ENCODE results near the gene GID8.

Gene GID8

DNA sequence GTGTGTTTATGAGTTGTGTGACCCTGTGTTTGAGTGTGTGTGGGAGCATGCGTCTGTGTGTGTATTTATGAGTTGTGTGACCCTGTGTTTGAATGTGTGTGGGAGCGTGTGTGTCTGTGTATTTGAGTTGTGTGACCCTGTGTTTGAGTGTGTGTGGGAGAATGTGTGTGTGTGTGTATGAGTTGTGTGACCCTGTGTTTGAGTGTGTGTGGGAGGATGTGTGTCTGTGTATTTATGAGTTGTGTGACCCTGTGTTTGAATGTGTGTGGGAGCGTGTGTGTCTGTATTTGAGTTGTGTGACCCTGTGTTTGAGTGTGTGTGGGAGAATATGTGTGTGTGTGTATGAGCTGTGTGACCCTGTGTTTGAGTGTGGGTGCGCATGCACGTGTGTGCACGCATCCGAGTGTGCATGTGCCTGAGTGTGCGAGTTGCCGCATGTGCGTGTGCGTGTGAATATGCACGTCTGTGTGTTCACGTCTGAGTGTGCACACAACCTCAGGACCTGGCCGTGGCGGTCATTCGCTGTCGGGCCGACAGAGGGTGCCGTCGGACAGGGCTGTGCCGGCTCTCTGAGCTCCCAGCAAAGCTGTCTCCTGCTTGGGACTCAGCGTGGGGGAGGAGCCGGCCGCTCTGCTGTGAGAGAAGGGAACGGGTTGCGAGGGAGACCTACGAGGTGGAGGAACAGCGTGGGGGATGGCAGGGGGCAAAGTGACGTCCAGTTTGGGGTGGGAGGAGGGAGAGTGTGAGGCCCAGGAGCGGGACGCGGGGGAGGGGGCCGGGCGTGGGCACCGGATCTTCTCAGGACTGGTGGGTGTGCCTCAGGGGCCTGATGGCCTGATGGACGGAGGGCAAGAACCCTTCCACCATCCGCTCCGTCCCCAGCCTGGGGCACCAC is 34.2 kb downstream of the GID8 start:
- DNase-seq = peak; percentile 90 to 92

DNA sequence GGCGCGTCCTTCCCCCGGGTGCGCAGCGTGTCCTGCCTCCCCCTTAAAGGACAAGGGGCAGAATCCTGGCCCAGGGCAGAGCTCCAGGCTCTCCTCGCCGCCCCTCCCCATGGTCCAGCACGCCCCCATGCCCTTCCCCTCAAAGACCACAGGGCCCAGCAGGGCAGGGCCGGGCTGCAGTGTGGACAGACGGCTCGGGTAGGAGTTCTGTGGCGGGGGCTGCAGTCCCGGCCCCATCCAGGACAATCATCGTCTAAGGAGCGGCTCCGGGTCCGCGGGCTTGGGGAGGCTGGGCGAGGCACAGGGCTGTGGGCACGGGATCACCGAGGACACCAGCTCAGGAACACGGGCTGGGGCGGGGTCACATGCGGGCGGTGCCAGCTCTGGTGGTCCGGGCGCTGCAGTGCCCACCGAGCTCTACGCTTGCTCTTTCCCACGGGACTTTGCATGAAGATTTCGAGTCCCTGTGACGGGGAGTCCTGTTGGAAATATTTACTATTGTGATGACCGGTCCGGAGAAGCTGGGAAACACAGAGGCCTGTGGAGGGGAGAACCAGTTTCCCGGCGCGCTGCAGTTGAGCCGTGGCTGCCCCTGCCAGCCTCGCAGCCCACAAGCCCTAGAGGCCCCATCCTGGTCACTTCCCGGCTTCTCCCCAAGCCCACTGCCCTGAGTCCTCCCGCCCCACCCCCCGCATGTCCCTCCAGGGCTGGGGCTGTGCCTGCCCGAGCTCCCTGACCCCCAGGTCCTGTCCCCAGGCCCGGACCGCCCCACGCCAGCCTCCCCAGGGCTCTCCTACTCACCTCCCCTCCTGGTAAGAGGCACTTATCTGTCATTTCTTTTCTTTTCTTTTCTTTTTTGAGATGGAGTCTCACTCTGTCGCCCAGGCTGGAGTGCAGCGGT is 35.1 kb downstream of the GID8 start:
- no peak for DNase-seq

DNA sequence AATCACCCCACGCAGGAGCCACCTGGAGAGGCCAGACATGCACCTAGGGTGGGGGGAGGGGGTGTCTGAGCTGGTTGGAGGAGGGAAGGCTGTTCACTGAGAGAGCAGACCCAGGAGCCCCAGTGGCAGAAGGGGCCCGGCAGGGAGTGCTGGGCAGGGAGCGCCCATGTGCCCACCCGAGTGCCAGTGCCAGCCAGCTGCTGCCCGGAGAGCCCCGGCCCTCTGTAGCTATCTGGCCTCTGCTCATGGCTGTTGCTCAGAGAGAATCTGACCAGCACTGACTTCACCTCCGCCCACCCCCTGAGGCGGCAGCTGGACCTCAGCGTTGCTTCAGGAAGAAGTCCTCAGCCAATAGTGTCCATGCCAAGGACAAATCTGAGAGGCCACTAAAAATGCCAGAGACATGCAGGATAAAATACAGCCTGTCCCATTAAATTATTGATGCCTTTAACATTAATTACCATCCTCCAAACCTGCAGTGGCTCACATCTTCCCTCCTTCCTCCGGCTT is 37.4 kb downstream of the GID8 start:
- no peak for DNase-seq

DNA sequence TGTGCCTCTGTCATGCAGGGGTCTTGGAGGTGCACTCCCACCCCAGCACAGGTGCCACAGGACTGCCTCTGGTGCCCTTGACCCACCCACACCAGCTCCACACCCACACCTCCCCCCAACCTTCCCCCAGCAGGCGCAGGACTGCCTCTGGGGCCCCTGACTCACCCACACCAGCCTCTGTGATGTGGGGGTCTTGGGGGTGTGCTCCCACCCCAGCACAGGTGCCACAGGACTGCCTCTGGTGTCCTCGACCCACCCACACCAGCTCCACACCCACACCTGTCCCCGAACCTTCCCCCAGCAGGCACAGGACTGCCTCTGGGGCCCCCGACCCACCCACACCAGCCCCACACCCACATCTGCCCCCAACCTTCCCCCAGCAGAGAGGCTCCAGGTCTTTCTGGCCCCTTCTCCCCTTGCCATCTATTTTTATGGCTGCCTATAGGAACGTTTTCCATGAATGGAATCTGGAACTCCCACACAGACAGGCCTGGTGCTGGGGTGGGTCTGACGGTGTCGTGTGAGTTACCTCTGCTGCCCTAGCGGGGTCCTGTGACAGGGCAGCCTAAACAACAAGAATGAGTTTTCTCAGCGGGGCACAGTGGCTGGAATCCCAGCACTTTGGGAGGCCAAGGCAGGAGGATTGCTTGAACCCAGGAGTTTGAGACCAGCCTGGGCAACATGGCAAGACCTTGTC is 38.0 kb downstream of the GID8 start:
- DNase-seq = no peak

DNA sequence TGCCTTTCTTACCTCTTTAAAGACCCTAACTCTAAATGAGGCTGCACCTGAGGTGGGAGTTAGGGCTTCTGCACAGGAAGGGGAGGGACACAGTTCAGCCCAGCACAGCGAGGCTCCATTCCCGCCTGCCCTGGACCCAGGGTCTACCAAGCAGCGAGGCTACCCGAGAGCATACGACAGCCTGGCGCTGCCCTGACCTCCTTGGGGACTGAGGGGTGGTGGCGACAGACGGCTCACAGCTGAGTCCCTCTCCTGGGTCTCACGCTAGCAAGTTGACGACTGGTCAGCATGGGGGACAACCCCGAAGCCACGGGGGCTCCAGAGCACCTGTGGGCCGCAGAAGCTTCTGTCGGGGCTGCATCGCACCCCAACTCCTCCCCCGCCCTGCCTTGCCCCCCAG is 38.9 kb downstream of the GID8 start:
- DNase-seq = no peak

DNA sequence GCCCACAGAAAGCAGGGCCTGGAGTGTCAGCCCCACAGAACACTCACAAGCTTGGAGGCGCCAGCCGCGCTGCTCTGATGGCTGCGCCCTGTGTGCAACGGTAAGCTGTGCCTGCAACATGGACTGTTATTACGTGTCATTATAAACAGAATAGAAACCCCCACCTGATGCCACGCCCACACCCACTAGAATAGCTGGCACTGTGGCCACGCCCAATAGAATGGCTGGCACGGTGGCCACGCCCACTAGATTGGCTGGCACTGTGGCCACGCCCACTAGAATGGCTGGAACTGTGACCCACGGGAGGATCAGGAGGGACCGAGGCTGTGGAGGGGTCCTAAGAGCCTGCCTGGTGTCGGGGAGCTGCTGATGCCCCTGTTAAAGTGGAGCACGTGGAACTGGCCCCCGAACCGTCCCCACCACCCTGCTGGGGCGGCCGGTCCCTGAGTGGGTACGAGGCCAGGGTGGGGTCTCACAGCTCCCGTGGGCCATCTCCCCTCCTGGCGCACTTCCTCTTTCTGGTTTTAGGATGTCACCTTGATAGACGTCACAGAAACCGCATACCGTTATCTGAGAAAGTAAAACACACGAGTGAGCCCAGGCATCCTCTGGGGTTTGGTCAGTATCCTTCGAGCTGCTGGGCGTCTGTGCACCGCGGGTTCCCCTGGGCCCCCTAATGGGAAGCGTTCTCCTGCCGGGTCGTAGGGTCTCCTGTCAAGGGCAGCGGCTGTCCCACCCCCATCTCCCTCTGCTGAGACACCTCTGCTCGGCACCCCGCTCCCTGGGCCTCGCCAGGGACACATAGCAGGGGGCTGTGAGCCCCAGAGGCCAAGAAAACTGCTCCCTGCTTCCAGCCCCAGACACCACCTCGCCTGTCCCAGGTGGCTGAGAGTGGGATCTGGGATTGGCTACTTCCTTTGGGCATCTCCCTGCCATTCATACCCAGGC is 39.9 kb downstream of the GID8 start:
- DNase-seq = peak in 1 of 2 experiments; percentile 30

DNA sequence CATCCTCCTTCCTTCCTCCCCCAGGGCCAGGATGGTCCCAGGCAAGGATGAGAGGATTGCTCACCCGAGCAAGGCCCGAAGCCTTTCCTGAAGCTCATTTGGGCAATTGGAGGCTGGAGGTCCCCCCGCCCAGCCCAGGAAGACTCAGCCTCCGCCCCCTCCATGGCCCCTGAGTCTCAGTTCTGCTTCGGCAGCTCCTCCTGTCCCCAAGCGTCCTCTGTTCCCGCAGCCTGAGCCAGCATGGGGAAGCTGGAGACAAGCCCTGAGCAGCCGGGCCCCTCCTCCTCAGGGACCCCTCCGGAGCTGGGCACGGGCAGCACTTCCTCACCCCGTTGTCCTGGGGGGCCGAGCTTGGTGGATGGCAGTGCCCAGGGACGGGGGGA is 40.6 kb downstream of the GID8 start:
- DNase-seq = no peak

DNA sequence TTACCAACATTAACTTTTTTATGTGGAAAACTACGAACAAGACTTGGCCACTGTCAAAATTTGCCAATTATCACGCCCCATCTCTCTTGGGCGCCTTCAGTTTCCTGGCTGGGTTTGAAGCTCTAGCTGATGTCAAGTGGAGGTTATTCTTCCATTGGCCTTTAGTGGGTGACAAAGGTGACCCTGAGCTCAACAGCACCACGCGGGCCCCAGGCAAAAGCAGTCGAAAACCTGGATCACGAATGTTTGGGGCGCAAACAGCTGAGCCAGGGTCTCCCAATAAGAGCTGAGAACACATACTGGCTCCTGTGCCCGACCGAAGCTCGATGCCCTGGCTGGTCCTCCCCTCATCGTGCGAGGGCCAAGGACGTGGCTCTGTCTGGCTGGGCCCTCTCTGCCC is 41.4 kb downstream of the GID8 start:
- DNase-seq = no peak

DNA sequence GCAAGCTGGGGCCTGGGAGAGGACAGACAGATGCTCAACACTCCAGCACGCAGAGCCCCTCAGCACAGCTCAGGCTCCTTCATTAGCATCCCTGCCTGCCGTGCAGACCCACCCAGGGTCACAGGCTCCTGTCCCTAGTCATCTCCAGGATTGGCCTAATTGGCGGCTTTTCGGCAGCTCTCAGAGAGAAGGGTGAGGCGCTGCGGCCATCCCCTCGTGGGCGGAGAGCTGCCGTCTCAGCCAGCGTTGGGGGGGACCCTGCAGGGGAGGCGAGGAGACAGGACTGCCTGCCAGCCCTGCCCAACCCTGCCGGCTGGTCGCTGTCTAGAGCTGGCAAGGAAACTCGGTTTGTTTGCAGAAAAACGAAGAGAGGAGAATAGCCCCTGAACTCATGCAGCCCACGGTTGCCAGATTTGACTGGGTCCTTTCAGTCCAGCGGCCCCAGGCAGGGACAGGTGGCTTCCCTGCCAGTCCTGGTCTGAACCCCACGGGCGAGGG is 42.0 kb downstream of the GID8 start:
- DNase-seq = no peak

DNA sequence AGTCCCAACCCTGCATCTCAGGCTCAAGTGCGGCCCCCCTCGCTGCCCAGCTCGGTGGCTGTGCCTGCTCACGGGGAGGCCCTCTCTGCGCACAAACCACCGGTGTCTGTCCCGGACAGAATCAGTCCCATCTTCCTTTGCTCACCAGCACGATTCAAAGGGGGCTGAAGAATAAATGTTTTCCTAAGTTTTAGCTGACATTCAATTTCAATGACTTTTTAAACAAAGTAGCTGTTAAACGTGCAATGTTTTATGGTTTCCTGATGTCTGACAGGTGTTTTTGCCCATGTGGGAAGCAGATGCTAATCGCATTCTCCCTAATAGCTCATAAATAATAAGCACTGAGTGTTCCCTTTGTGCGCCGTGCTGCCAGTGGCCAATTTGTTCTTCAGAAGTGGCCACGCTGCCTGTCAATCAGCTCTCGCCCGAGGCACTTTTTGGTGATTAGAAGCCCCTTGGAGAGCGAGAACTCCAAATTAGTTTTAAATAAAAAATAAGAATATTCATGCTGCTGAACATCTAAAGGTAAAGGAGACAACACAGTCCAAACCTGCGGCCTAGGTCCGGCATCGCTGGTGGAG is 42.5 kb downstream of the GID8 start:
- DNase-seq = no peak

DNA sequence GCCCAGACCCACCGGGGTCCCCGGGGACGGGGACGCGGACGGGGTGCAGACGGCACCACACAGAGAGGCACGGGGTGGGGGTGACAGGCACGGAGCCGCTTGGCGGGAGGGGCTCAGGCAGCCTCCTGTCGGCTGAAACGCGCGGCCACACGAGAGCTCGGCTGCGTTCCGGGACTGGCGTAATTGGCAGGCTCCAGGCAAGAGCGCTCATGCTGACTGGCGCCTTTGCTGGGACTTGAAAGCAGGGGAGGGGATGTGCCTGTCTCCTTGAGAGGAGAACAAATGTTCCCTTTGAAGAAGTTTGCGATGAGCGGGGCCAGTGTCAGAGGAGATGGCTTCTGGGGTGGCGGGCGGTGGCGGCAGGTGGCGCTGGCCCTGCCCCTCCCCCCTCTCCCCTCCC is 43.0 kb downstream of the GID8 start:
- DNase-seq = no peak

DNA sequence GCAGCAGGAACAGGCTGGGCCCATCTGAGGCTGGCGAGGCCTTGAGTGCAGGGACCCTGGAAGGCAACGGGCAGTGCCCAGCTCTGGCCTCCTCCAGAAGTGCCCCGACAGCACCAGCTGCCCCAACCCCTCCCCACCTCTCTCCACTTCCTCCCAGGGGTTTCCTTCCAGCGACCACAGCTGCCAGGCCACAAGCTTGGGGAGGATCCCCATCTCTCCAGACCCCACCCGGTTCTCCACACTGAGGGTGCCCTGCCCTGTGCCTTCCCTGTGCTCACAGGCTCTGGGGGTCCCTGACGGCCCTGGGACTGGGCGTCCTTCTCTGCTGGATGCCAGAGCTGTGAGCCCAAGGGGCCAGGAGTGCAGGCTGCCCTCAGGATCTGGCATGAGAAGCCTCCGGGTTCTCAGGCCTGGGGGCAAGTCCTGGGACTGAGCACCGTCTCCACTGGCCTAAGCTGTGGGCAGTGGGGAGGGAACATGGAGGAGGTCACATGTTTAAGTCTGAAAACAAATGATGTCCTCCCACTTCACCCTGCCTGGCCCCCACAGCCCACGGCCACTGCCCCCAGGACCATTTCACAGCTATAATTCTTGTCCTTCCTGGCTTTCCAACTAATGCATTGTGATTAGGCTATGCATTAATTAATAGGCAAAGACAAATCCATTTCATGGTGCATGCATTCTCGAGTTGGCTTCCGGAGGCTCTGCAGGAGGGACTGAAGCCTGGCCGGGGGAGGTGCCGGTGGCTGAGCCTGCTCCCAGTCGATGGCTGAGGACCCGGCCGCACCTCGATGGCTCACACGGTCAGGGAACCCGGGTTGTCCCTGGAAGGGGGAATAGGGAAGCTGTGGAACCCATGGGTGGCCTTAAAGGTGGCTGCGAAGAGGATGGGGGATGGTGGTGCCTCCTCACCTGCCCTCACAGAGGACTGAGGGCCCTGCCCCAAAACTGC is 44.5 kb downstream of the GID8 start:
- no peak for DNase-seq

DNA sequence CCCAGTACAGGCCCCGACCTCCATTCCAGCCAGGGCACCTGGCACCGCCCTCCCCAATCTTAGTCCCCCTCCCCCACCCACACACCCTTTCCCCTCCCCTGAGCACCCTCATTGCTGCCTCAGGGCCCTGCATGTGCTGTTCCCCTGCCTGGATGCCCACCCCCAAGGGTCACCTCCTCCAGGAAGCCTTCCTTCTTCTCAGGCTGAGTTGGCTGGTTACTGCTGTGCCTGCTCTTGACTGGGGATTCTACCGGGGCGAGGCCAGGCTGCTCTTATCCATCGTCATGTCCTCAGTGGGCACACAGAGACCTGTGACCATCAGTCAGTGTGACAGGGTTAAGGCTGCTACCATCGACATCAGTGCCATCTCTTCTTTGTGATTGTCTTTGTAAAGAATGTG is 45.3 kb downstream of the GID8 start:
- no peak for DNase-seq

DNA sequence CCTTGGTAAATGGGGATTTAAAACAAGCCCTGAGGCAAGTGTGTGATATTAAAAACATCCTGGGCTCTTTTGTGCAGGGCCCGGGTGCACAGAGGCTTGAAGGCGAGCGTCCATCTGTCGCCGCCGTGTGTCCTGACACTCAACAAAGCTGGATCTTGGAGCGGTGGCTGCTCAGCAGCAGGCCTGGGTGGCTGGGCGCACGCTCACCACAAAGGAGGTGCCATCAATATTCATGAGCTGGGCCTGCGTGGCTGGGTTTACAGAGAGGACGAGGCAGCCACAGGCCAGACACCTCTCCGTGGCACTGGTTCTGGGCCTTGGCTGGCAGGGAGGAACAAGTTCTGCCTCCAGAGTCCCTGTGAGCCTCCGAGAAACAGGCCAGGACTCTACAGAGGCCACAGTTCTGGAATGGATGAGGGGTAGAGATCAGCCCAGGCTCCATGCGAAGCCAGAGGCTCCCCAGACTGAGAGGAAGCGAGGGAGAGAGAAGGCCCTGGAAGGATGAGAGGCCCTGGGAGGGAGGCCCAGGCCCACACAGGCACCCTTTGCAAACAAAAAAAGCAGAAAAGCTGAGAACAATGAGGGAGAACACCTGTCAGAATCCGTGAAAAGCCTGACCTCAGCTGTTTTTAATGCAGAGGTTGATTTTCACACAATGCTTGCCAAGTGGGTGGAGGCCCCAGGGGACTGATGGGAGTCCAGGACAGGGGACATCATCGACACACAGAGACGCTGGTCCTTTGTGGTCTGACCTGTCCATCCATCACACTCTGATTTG is 46.9 kb downstream of the GID8 start:
- peak; percentile 46 to 49 for DNase-seq

DNA sequence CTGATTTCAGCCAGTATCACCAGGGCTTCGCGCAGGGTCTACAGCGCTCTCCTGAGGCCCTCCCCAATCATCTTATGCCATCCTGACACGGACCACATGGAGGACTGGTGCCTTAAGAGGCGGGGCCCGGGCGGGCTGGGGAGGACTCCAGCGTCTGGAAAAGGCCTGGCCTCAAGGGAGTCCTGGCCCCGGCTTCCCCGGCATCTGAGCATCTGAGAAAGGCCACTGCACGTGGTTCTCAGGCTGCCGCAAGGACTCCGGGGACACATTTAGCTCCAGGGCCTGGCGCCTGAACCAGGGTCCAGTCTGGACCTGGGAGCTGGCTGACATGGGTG is 47.5 kb downstream of the GID8 start:
- DNase-seq = no peak

DNA sequence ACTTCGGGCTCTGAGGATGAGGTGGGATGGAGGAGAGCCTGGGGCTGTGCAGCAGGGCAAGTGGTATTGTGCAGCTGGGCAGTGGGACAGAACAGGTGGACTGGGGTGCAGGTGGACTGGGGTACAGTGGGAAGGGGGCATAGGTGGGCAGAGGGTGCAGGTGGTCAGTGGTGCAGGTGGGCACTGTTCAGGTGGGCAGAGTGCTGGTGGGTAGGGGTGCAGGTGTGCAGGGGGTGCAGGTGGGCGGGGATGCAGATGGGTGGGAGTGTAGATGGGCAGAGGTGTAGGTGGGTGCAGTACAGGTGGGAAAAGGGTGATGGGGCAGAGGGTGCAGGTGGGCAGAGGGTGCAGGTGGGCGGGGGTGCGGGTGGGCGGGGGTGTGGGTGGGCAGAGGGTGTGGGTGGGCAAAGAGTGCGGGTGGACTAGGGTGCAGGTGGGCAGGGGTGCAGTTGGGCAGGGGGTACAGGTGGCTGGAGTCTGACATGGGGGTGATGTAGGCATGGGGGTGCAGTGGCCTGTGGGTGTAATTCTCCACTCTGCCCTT is 48.4 kb downstream of the GID8 start:
- DNase-seq = no peak

DNA sequence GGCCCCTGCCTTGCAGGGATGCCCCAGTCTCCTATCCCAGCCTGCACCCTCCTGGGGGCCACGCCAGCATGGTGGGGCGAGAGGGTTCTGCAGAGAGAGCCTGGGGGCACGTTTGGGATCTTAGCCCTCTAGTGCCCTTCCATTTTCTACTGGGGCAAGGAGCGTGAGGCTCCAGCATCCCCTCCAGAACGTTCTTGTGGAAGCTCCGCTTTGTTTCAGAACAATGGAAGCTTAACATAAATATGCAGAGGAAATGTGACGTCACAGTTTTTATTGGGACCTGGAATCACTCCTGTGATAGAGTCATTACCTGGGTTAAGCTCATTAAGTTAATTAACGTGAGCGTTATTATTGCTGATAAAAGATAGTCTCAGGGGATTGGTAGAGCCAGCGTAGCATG is 49.2 kb downstream of the GID8 start:
- no peak for DNase-seq

DNA sequence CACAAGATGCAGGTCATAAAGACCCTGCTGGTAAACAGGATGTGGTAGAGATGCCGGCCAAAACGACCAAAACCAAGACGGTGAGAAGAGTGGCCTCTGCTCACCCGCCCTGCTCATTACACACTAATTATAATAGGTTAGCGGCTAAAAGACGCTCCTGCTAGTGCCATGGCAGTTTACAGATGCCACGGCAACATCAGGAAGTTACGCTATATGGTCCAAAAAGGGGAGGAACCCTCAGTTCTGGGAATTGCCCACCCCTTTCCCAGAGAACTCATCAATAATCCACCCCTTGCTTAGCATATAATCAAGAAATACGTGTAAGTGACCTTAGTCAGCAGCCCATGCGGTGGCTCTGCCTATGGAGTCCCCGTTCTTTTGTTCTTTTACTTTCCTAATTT is 51.3 kb downstream of the GID8 start:
- DNase-seq = no peak

DNA sequence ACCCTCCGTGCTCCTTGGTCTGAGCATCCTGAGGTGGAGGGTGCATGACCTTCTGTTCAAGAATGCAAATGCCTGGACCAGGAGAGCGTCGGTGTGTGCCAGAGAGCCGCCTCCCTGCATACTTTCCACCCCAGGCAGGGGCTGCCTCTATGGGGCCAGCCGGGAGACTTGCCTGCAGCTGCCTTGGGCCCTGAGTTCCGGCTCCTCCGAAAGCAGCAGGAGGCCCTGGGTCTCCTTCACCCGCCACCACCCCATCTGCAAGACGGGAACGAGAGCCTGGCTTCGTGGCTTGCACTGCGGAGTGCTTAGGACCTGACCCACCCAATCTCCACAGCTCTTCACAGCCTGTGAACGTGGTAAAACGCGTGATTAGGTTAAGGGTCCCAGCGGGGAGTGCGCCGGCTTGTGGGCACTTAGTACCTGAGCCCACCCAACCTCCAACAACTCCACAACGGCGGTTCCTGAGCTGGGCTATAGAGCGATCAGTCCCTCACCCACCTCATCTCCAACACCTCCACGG is 52.4 kb downstream of the GID8 start:
- no peak for DNase-seq
